Measurements from ENCODE around the gene RAPGEF3.

DNA sequence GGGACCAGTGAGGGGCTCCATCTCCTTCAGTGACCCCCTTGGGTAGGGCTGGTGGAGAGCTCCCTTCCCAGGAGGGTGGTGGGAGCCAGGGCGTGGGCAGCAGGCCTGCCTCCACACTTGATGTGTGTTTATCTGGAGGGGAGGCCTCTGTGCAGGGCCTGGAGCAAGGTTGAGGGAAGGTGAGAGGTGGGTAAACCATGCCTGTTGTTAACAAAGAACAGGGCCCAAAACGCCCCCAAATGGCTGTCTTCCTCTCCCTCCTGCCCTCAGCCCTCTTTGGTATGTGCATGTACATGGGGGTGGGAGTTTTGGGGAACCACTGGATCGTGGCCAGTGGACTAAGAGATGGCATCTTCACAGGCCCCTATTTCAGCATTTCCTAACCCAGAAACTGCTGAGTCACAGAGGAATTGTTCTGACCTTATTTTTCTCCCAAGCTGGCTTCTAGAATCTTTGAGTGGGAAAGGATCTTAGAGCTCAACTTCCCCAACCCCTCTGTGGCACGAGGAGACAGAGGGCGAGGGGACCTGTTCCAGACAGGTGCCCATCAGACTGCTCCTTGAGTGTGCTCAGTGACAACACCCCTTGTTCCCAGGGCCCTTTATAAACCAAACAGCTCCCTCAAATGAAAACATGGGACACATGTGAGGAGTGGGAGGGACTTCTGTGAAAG lies 17.9 kb upstream of the RAPGEF3 start:
- TF ChIP-seq, protein P1, sequence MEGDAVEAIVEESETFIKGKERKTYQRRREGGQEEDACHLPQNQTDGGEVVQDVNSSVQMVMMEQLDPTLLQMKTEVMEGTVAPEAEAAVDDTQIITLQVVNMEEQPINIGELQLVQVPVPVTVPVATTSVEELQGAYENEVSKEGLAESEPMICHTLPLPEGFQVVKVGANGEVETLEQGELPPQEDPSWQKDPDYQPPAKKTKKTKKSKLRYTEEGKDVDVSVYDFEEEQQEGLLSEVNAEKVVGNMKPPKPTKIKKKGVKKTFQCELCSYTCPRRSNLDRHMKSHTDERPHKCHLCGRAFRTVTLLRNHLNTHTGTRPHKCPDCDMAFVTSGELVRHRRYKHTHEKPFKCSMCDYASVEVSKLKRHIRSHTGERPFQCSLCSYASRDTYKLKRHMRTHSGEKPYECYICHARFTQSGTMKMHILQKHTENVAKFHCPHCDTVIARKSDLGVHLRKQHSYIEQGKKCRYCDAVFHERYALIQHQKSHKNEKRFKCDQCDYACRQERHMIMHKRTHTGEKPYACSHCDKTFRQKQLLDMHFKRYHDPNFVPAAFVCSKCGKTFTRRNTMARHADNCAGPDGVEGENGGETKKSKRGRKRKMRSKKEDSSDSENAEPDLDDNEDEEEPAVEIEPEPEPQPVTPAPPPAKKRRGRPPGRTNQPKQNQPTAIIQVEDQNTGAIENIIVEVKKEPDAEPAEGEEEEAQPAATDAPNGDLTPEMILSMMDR (IDR thresholded peaks at IDR 0.05) = no peak
- TF ChIP-seq EZH2 (IDR thresholded peaks at IDR 0.05) (no peak), EZH2phosphoT487 (IDR thresholded peaks at IDR 0.05) (no peak)
